Measurements from ENCODE around the gene SUCNR1. TPM values are rescaled to one million over a fixed set of nuclear protein-coding genes. Genes with fewer than 3 reads are reported as not detected.

SUCNR1 gene
- total and polyA plus RNA-seq, 2 of the 4 experiments (the other 2 are of a cell fraction), result not detected

DNA sequence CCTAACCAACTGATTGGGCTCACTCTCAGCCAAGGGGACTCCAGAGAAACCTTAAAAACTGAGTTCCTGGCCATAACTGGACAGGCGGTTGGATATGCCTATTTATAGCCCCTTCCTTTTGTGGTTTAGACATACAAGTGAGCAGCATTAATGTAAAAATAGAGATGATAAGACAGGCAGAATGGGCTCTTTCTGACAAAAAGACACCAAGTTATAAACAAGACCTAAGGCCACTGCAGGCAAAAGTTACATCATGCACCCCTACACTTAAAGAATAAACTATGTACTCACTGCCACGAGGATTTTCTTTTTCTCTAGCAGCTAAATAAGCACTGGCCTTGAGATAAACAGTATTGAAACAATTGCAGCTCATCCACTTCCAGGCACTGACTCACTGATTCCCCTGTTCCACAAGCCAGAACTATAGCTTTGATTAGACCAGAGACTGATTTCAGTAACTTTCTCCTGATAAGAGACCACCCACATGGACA lies 30.1 kb downstream of the SUCNR1 start:
- H2AK5ac ChIP-seq (ENCODE audit: low read depth, low read length), result peak overlapping the region; percentile 90
- BruUV-seq (replicated peaks), result no TSS peak
- dilution Hi-C loops (cut with HindIII; ENCODE audit: low sequenced_read_pairs, unreplicated experiment) (no loop called here), in situ Hi-C loops (cut with MboI; ENCODE audit: low sequenced_read_pairs) (no loop called here), intact Hi-C loops (cut with micrococcal nuclease) (loop anchor here (5.0 kb wide), 2 partner anchors 36 to 61 kb away; no protein-coding TSS in a partner anchor)
- no CpG with 5 or more reads among the region's 2 CpGs for WGBS, 2 experiments (ENCODE audit: extremely low coverage in 2 of 2, insufficient read length in 1 of 2)
- peak overlapping the region; percentile 91 for H2BK20ac ChIP-seq (ENCODE audit: low read depth, low read length)
- H2BK15ac ChIP-seq (ENCODE audit: low read depth, low read length), result peak overlapping the region; percentile 96; the same call in 2 of the 3 replicates
- H3K79me1 ChIP-seq (ENCODE audit: low read depth in 1 of 2, low read length in 2 of 2), result no peaks in the 10 kb centered on the region
- H3K56ac ChIP-seq (ENCODE audit: extremely low read depth, insufficient read depth, low read length), result peak overlapping the region; percentile 47; the same call in 1 of the 2 replicates
- peaks cover 16% of the 10 kb centered on the region for H3K9me1 ChIP-seq (ENCODE audit: insufficient read depth, low read length)
- peak overlapping the region; percentile 91 for H2BK120ac ChIP-seq (ENCODE audit: low read depth, low read length)
- H3K14ac ChIP-seq (replicated peaks; ENCODE audit: low read depth, low read length), result peak overlapping the region; percentile 75
- peak overlapping the region; percentile 88 for H3K27ac ChIP-seq (ENCODE audit: insufficient read depth, low read length)
- DNase-seq (peak; percentile 93), ATAC-seq (ENCODE audit: low read depth) (peak; percentile 76)
- no peaks in the 10 kb centered on the region for H4K20me1 ChIP-seq (ENCODE audit: insufficient read depth, low read length)
- no peak overlapping the region for H2AK9ac ChIP-seq (replicated peaks; ENCODE audit: low read depth, low read length, poor library complexity)
- H2AFZ ChIP-seq (replicated peaks; ENCODE audit: low read length, poor library complexity), result no peak overlapping the region
- ChIA-PET CTCF (no interaction called here), POLR2A (ENCODE audit: unreplicated experiment) (no interaction called here)
- H4K91ac ChIP-seq (ENCODE audit: insufficient read depth, low read depth, low read length), result peak overlapping the region; percentile 90; the same call in 1 of the 2 replicates
- H3K36me3 ChIP-seq (ENCODE audit: control insufficient read depth, insufficient read depth, low read length), result no peaks in the 10 kb centered on the region
- peak overlapping the region; percentile 48; the same call in 1 of the 2 replicates for H3K9ac ChIP-seq (ENCODE audit: low read depth, low read length)
- H4K8ac ChIP-seq (ENCODE audit: low read depth in 2 of 2, low read length in 2 of 2), result peak overlapping the region; percentile 54 to 74; a peak in 3 of 4 replicates
- H3K9me3 ChIP-seq (ENCODE audit: control insufficient read depth, insufficient read depth, low read length), result no peaks in the 10 kb centered on the region
- H3K4me1 ChIP-seq (ENCODE audit: control insufficient read depth, insufficient read depth, low read length), result peaks cover 29% of the 10 kb centered on the region
- H4K5ac ChIP-seq (ENCODE audit: low read depth, low read length), result peak overlapping the region; percentile 34
- H2BK5ac ChIP-seq (ENCODE audit: low read depth, low read length, poor library complexity, severe bottlenecking), result peak overlapping the region; percentile 76
- peak overlapping the region; percentile 55; the same call in 1 of the 2 replicates for H3K4me2 ChIP-seq (ENCODE audit: low read depth, low read length)
- TF ChIP-seq FOS (IDR thresholded peaks at IDR 0.05; ENCODE audit: low read depth, low read length) (peak; percentile 43; the same call in 1 of the 2 replicates), CTCF (conservative IDR thresholded peaks at IDR 0.05; ENCODE audit: low read depth, low read length) (no peak), BHLHE40 (IDR thresholded peaks at IDR 0.05; ENCODE audit: low read depth, low read length) (peak; percentile 35; the same call in 1 of the 2 replicates), CEBPB (IDR thresholded peaks at IDR 0.05; ENCODE audit: low read depth, low read length) (peak; percentile 72)
- no peak overlapping the region for H3K4me3 ChIP-seq (ENCODE audit: insufficient read depth, low read depth, low read length)
- H3K27me3 ChIP-seq (ENCODE audit: control insufficient read depth, insufficient read depth, low read length), result no peaks in the 10 kb centered on the region
- H3K18ac ChIP-seq (ENCODE audit: low read depth, low read length), result peak overlapping the region; percentile 80
- peak overlapping the region; percentile 90 for H3K4ac ChIP-seq (ENCODE audit: low read depth, low read length)
- peak overlapping the region; percentile 32; the same call in 1 of the 2 replicates for H3K23ac ChIP-seq (ENCODE audit: low read depth, low read length)

All from IMR-90 (cell line).